ENCODE results near the gene ACSL1. TPM values are rescaled to one million over a fixed set of nuclear protein-coding genes. Genes with fewer than 3 reads are reported as not detected.
A peak's percentile ranks its signal among the peaks of the same experiment; 100 is the strongest.

ACSL1 gene
- total and polyA plus RNA-seq, 8 donors: 42.8 to 1,170 (median 51.3) TPM

GRCh38 chr4:184815046-184815877, 10.5 kb downstream of the ACSL1 start:
- Histone ChIP-seq H3K27me3 (no peaks in the 10 kb centered on the region), H3K4me1 (peaks cover 21 to 80% (median 49%) of the 10 kb centered on the region in 4 donors), H3K9me3 (no peaks in the 10 kb centered on the region), H3K4me3 (peak overlapping the region; percentile 1 to 22 (median 10)), H3K36me3 (no peaks in the 10 kb centered on the region), H3K27ac (peak overlapping the region; percentile 50 to 83 (median 76))
- no peak for TF ChIP-seq EP300 (IDR thresholded peaks at IDR 0.05)
- peak; percentile 19 to 51 (median 36) for TF ChIP-seq POLR2AphosphoS5 (IDR thresholded peaks at IDR 0.05)
- WGBS, 5 donors: 11 to 29% (median 22%) methylated on average over 10 to 11 of the region's 11 CpGs
- intact Hi-C loops (cut with DNase I; ENCODE audit: low total_unique reads): no loop called here
- peak; percentile 92 for DNase-seq

- no peak for TF ChIP-seq POLR2A (IDR thresholded peaks at IDR 0.05)
- TF ChIP-seq CTCF (IDR thresholded peaks at IDR 0.05): no peak
- no peak for TF ChIP-seq EP300 (IDR thresholded peaks at IDR 0.05)
- intact Hi-C loops (cut with DNase I; ENCODE audit: low total_unique reads): no loop called here
- WGBS, 5 donors: 17 to 31% (median 22%) methylated on average over 5 of the region's 5 CpGs
Observed at GRCh38 chr4:184814686-184815045, 11.1 kb downstream of the ACSL1 start.

GRCh38 chr4:184812651-184813181, 13.1 kb downstream of the ACSL1 start:
- intact Hi-C loops (cut with DNase I; ENCODE audit: low total_unique reads): no loop called here
- no peak for TF ChIP-seq POLR2A (IDR thresholded peaks at IDR 0.05)
- TF ChIP-seq POLR2AphosphoS5 (IDR thresholded peaks at IDR 0.05): no peak
- TF ChIP-seq EP300 (IDR thresholded peaks at IDR 0.05): no peak
- TF ChIP-seq CTCF (IDR thresholded peaks at IDR 0.05): no peak
- Histone ChIP-seq H3K27ac (peak overlapping the region in 4 of 5 donors; percentile 33 to 83 (median 68)), H3K27me3 (no peaks in the 10 kb centered on the region), H3K4me1 (peaks cover 34 to 70% (median 44%) of the 10 kb centered on the region in 4 donors), H3K9me3 (no peaks in the 10 kb centered on the region), H3K36me3 (no peaks in the 10 kb centered on the region), H3K4me3 (no peak overlapping the region)
- WGBS, 5 donors: 68 to 74% (median 69%) methylated on average over 8 of the region's 8 CpGs
- DNase-seq: no peak

More at GRCh38 chr4:184814686-184815045, 11.1 kb downstream of the ACSL1 start:
- H3K36me3 ChIP-seq: no peaks in the 10 kb centered on the region
- no peaks in the 10 kb centered on the region for H3K27me3 ChIP-seq
- H3K4me3 ChIP-seq: peak overlapping the region; percentile 1 to 22 (median 10)
- peaks cover 21 to 74% (median 45%) of the 10 kb centered on the region in 4 donors for H3K4me1 ChIP-seq
- no peak for DNase-seq
- H3K9me3 ChIP-seq: no peaks in the 10 kb centered on the region
- H3K27ac ChIP-seq: peak overlapping the region in 4 of 5 donors; percentile 67 to 83 (median 78)

- Histone ChIP-seq H3K36me3 (no peaks in the 10 kb centered on the region), H3K27ac (peak overlapping the region in 4 of 5 donors; percentile 33 to 83 (median 68)), H3K27me3 (no peaks in the 10 kb centered on the region), H3K9me3 (no peaks in the 10 kb centered on the region), H3K4me1 (peaks cover 38 to 70% (median 48%) of the 10 kb centered on the region in 4 donors), H3K4me3 (no peak overlapping the region)
- TF ChIP-seq POLR2AphosphoS5 (IDR thresholded peaks at IDR 0.05): no peak
- no peak for TF ChIP-seq POLR2A (IDR thresholded peaks at IDR 0.05)
- no peak for TF ChIP-seq EP300 (IDR thresholded peaks at IDR 0.05)
- TF ChIP-seq CTCF (IDR thresholded peaks at IDR 0.05): no peak
- 76 to 98% (median 80%) methylated on average over 6 of the region's 6 CpGs for WGBS, 5 donors
- intact Hi-C loops (cut with DNase I; ENCODE audit: low total_unique reads): no loop called here
- DNase-seq: no peak
Observed at GRCh38 chr4:184812199-184812542, 13.6 kb downstream of the ACSL1 start.

All from stomach (tissue), 9 donors.